Breast epithelium (tissue), 4 donors: Measurements from ENCODE around the gene ITPR3. TPM values are rescaled to one million over a fixed set of nuclear protein-coding genes. Genes with fewer than 3 reads are reported as not detected.
A peak's percentile ranks its signal among the peaks of the same experiment; 100 is the strongest.

Experiments
- DNase-seq, 2 donors: peaks; one replicate each; pipeline ENCODE4 v3.0.0-alpha.2; 2019; ENCODE audit warnings: low spot score in 2 of 2
- H3K27ac ChIP-seq, 2 donors: fragments of 200-600 bp; sonication (generic) in 1 of 2; one replicate each; pipeline ENCODE4 v1.5.1; 2016 to 2019; ENCODE audit warnings: mild to moderate bottlenecking in 1 of 2
- H3K27me3 ChIP-seq, 2 donors: fragments of 200-600 bp; sonication (generic) in 1 of 2; one replicate each; pipeline versions ENCODE4 v1.5.1 to v1.6.0; 2017 to 2019; ENCODE audit warnings: control low read depth in 1 of 2, mild to moderate bottlenecking in 1 of 2
- H3K36me3 ChIP-seq: fragments of 200-600 bp; one replicate; pipeline ENCODE4 v1.5.1; 2019
- H3K4me1 ChIP-seq, 2 donors: fragments of 200-600 bp; sonication (generic); one replicate each; pipeline ENCODE4 v1.5.1; 2016 to 2019; ENCODE audit warnings: control low read depth in 1 of 2
- H3K4me3 ChIP-seq, 3 donors: fragments of 200-600 bp; sonication (generic); 1 replicate in 2 of 3; 2 replicates in 1 of 3; pipeline ENCODE4 v1.5.1; 2016 to 2019; ENCODE audit warnings: mild to moderate bottlenecking in 3 of 3, moderate library complexity in 2 of 3
- H3K9me3 ChIP-seq, 2 donors: fragments of 200-600 bp; sonication (generic) in 1 of 2; one replicate each; pipeline ENCODE4 v1.5.1; 2016 to 2019; ENCODE audit warnings: control low read depth in 1 of 2
- CTCF ChIP-seq, 3 donors: fragments of 450-650 bp; IDR thresholded peaks; one replicate each; pipeline ENCODE4 v1.5.1; 2016 to 2017; ENCODE audit warnings: antibody characterized with exemption in 3 of 3, mild to moderate bottlenecking in 3 of 3, moderate library complexity in 3 of 3
- POLR2A ChIP-seq: fragments of 450-650 bp; IDR thresholded peaks from one replicate; pipeline ENCODE4 v1.6.1; 2016; ENCODE audit warnings: antibody characterized with exemption, mild to moderate bottlenecking, moderate library complexity
- POLR2AphosphoS5 ChIP-seq, 3 donors: sonication (generic); formaldehyde crosslinking; IDR thresholded peaks; one replicate each; pipeline ENCODE4 v1.6.1; 2017; ENCODE audit warnings: antibody characterized with exemption in 3 of 3
- intact Hi-C: fragments of 100-400 bp; cut with DNase I; formaldehyde crosslinking; loops from one replicate; pipeline ENCODE4 v1.15.1; 2023; ENCODE audit warnings: low total_unique reads
- total RNA-seq, 3 donors: library from RNA; depleted of rRNA; stranded (reverse); fragments of >200 nt; gene quantifications; one replicate each; pipeline ENCODE4 v1.1.0, GENCODE V29; 2016

Gene ITPR3
- total RNA-seq, 3 donors from 2014 or later, result 18.4 to 40.0 (median 27.7) TPM

- no peak overlapping the region for H3K4me3 ChIP-seq
- intact Hi-C loops, result loop anchor here (10.0 kb wide), 1 partner anchor 110 kb away; the partner anchor contains the start of gene BAK1
- TF ChIP-seq POLR2AphosphoS5 (IDR thresholded peaks at IDR 0.05), result no peak
- no peak for TF ChIP-seq POLR2A
- no peaks in the 10 kb centered on the region for H3K27me3 ChIP-seq
- peak overlapping the region; percentile 48 to 79 for H3K27ac ChIP-seq
- no peaks in the 10 kb centered on the region for H3K36me3 ChIP-seq
- no peaks in the 10 kb centered on the region for H3K9me3 ChIP-seq
- DNase-seq, result no peak
- H3K4me1 ChIP-seq, result peaks cover 15 to 33% of the 10 kb centered on the region in 2 donors
Observed at GRCh38 chr6:33694401-33694931, 73.3 kb downstream of the ITPR3 start.

- Histone ChIP-seq H3K4me1 (peaks cover 15 to 33% of the 10 kb centered on the region in 2 donors), H3K36me3 (no peaks in the 10 kb centered on the region), H3K27ac (peak overlapping the region; percentile 48 to 79), H3K9me3 (no peaks in the 10 kb centered on the region), H3K27me3 (no peaks in the 10 kb centered on the region), H3K4me3 (no peak overlapping the region)
- no peak for DNase-seq
- intact Hi-C loops, result loop anchor here (5.0 to 10.0 kb wide), 2 partner anchors 93 to 110 kb away; partner anchors contain the start of gene BAK1
- TF ChIP-seq CTCF (IDR thresholded peaks at IDR 0.05) (no peak), POLR2AphosphoS5 (IDR thresholded peaks at IDR 0.05) (no peak), POLR2A (no peak)
Observed at GRCh38 chr6:33694977-33695376, 73.9 kb downstream of the ITPR3 start.

GRCh38 chr6:33695451-33695887, 74.3 kb downstream of the ITPR3 start:
- H3K27me3 ChIP-seq, result no peaks in the 10 kb centered on the region
- TF ChIP-seq POLR2A (no peak), CTCF (IDR thresholded peaks at IDR 0.05) (no peak), POLR2AphosphoS5 (IDR thresholded peaks at IDR 0.05) (no peak)
- H3K4me3 ChIP-seq, result no peak overlapping the region
- H3K36me3 ChIP-seq, result no peaks in the 10 kb centered on the region
- intact Hi-C loops, result loop anchor here (5.0 to 10.0 kb wide), 2 partner anchors 93 to 111 kb away; partner anchors contain the start of gene BAK1
- H3K27ac ChIP-seq, result peak overlapping the region; percentile 68 to 79
- no peak for DNase-seq
- peaks cover 15 to 35% of the 10 kb centered on the region in 2 donors for H3K4me1 ChIP-seq
- H3K9me3 ChIP-seq, result no peaks in the 10 kb centered on the region

- Histone ChIP-seq H3K27ac (peak overlapping the region; percentile 68 to 79), H3K27me3 (no peaks in the 10 kb centered on the region), H3K9me3 (no peaks in the 10 kb centered on the region), H3K36me3 (no peaks in the 10 kb centered on the region), H3K4me3 (no peak overlapping the region), H3K4me1 (peaks cover 15 to 40% of the 10 kb centered on the region in 2 donors)
- TF ChIP-seq POLR2AphosphoS5 (IDR thresholded peaks at IDR 0.05) (no peak), POLR2A (no peak), CTCF (IDR thresholded peaks at IDR 0.05) (no peak)
- DNase-seq, result no peak
- intact Hi-C loops, result loop anchor here (5.0 to 10.0 kb wide), 2 partner anchors 94 to 111 kb away; partner anchors contain the start of gene BAK1
Observed at GRCh38 chr6:33696076-33696475, 75.0 kb downstream of the ITPR3 start.

GRCh38 chr6:33696548-33697518, 75.7 kb downstream of the ITPR3 start:
- TF ChIP-seq CTCF (IDR thresholded peaks at IDR 0.05) (no peak), POLR2A (no peak), POLR2AphosphoS5 (IDR thresholded peaks at IDR 0.05) (peak in 1 of 3 donors; percentile 37)
- Histone ChIP-seq H3K4me3 (peak overlapping the region in 1 of 3 donors; percentile 13), H3K27ac (peak overlapping the region; percentile 68 to 76), H3K27me3 (no peaks in the 10 kb centered on the region), H3K36me3 (no peaks in the 10 kb centered on the region), H3K9me3 (no peaks in the 10 kb centered on the region), H3K4me1 (peaks cover 15 to 40% of the 10 kb centered on the region in 2 donors)
- intact Hi-C loops, result loop anchor here (5.0 to 10.0 kb wide), 2 partner anchors 95 to 112 kb away; partner anchors contain the start of gene BAK1
- peak in 1 of 2 donors; percentile 64 for DNase-seq
